Neural cell (in vitro differentiated cells): ENCODE data around the gene TINAGL1. TPM values are rescaled to one million over a fixed set of nuclear protein-coding genes. Genes with fewer than 3 reads are reported as not detected.

ENCODE experiments used
- H2AFZ ChIP-seq: fragments of 200-600, 300-800 bp; sonication (generic), shearing (Covaris generic); 2 replicates; pipeline ENCODE4 v1.6.0; 2014; ENCODE audit warnings: low read depth, mild to moderate bottlenecking, antibody characterized with exemption, low read length, moderate library complexity
- H3F3A ChIP-seq: fragments of 200-600 bp; shearing (Covaris generic); 2 replicates; pipeline ENCODE4 v1.6.1; 2016; ENCODE audit warnings: mild to moderate bottlenecking, moderate library complexity, mixed read lengths, antibody characterized with exemption, low read length; ENCODE audit not compliant: insufficient read depth, poor library complexity, severe bottlenecking
- H3K27ac ChIP-seq: fragments of 200-600, 300-800 bp; sonication (generic), shearing (Covaris generic); 2 replicates; pipeline ENCODE4 v1.5.1; 2014; ENCODE audit warnings: mild to moderate bottlenecking, low read length, moderate library complexity
- H3K27me3 ChIP-seq: fragments of 300-800, 200-600 bp; sonication (generic), shearing (Covaris generic); 2 replicates; pipeline ENCODE4 v1.6.0; 2014; ENCODE audit warnings: mild to moderate bottlenecking, low read depth, low read length, moderate library complexity; ENCODE audit not compliant: insufficient read depth
- H3K36me3 ChIP-seq: fragments of 300-800, 200-600 bp; sonication (generic), shearing (Covaris generic); 2 replicates; pipeline ENCODE4 v1.5.1; 2014; ENCODE audit warnings: mild to moderate bottlenecking, antibody characterized with exemption, low read length, moderate library complexity; ENCODE audit not compliant: insufficient read depth
- H3K4me2 ChIP-seq: fragments of 300-800, 200-600 bp; sonication (generic), shearing (Covaris generic); 2 replicates; pipeline ENCODE4 v1.6.0; 2014; ENCODE audit warnings: mild to moderate bottlenecking, low read length
- H3K4me3 ChIP-seq: fragments of 300-800, 200-600 bp; sonication (generic), shearing (Covaris generic); 2 replicates; pipeline ENCODE4 v1.5.1; 2014; ENCODE audit warnings: mild to moderate bottlenecking, low read length, moderate library complexity
- H3K79me2 ChIP-seq: fragments of 200-600 bp; shearing (Covaris generic); replicated peaks from 2 replicates; pipeline ENCODE4 v1.6.0; 2014; ENCODE audit warnings: mild to moderate bottlenecking, low read length, moderate library complexity; ENCODE audit not compliant: insufficient read depth
- H3K9ac ChIP-seq: fragments of 300-800, 200-600 bp; sonication (generic), shearing (Covaris generic); 2 replicates; pipeline ENCODE4 v1.6.1; 2016; ENCODE audit warnings: mild to moderate bottlenecking, low read length, mixed read lengths
- H3K9me2 ChIP-seq: fragments of 200-600 bp; shearing (Covaris generic); 2 replicates; pipeline ENCODE4 v1.6.1; 2016; ENCODE audit warnings: mild to moderate bottlenecking, low read length, mixed read lengths; ENCODE audit not compliant: insufficient read depth
- H3K9me3 ChIP-seq: fragments of 200-600, 300-800 bp; sonication (generic), shearing (Covaris generic); 2 replicates; pipeline ENCODE4 v1.6.1; 2016; ENCODE audit warnings: mild to moderate bottlenecking, mixed run types, low read length, moderate library complexity, mixed read lengths
- H4K20me1 ChIP-seq: fragments of 200-600 bp; shearing (Covaris generic); 2 replicates; pipeline ENCODE4 v1.6.1; 2016; ENCODE audit warnings: mild to moderate bottlenecking, mixed run types; ENCODE audit not compliant: insufficient read depth
- EP300 ChIP-seq: fragments of 450-650 bp; conservative IDR thresholded peaks from 2 replicates; pipeline ENCODE4 v1.6.1; 2014; ENCODE audit warnings: antibody characterized with exemption, mild to moderate bottlenecking, moderate library complexity; ENCODE audit not compliant: poor library complexity, severe bottlenecking
- EZH2 ChIP-seq: fragments of 200-600, 300-800 bp; shearing (Covaris generic), sonication (generic); IDR thresholded peaks from 2 replicates; pipeline ENCODE4 v1.6.1; 2014; ENCODE audit warnings: antibody characterized with exemption, low read length, borderline replicate concordance, mild to moderate bottlenecking; ENCODE audit not compliant: insufficient read depth, poor library complexity, severe bottlenecking
- MXI1 ChIP-seq: fragments of 450-650 bp; conservative IDR thresholded peaks from 2 replicates; pipeline ENCODE4 v1.6.1; 2014; ENCODE audit warnings: antibody characterized with exemption, mild to moderate bottlenecking; ENCODE audit not compliant: poor library complexity, severe bottlenecking
- POLR2AphosphoS5 ChIP-seq: IDR thresholded peaks from 2 replicates; pipeline ENCODE4 v1.6.1; 2012
- RAD21 ChIP-seq: fragments of 450-650 bp; conservative IDR thresholded peaks from 2 replicates; pipeline ENCODE4 v1.6.1; 2014; ENCODE audit warnings: antibody characterized with exemption, mild to moderate bottlenecking, moderate library complexity
- SMC3 ChIP-seq: fragments of 450-650 bp; conservative IDR thresholded peaks from 2 replicates; pipeline ENCODE4 v1.6.1; 2014; ENCODE audit warnings: antibody characterized with exemption, mild to moderate bottlenecking, moderate library complexity; ENCODE audit not compliant: poor library complexity
- TAF1 ChIP-seq: IDR thresholded peaks from 2 replicates; pipeline ENCODE4 v1.6.1; 2012; ENCODE audit warnings: low read depth
- polyA plus RNA-seq: library from polyadenylated mRNA; depleted of rRNA; stranded (reverse); fragments of >200 nt; gene quantifications from 2 replicates; pipeline ENCODE4 v1.2.3, GENCODE V29; 2014
- TF ChIP-seq, protein P1 (sequence below): IDR thresholded peaks from 2 replicates; pipeline ENCODE4 v1.6.1; 2012; ENCODE audit warnings: borderline replicate concordance
- TF ChIP-seq, protein P2 (sequence below): fragments of 450-650 bp; IDR thresholded peaks from 2 replicates; pipeline ENCODE4 v1.5.1; 2014; ENCODE audit warnings: antibody characterized with exemption, mild to moderate bottlenecking, moderate library complexity; ENCODE audit not compliant: poor library complexity, severe bottlenecking

TINAGL1 gene
- polyA plus RNA-seq, 1 donor from 2014 or later, result not detected

DNA sequence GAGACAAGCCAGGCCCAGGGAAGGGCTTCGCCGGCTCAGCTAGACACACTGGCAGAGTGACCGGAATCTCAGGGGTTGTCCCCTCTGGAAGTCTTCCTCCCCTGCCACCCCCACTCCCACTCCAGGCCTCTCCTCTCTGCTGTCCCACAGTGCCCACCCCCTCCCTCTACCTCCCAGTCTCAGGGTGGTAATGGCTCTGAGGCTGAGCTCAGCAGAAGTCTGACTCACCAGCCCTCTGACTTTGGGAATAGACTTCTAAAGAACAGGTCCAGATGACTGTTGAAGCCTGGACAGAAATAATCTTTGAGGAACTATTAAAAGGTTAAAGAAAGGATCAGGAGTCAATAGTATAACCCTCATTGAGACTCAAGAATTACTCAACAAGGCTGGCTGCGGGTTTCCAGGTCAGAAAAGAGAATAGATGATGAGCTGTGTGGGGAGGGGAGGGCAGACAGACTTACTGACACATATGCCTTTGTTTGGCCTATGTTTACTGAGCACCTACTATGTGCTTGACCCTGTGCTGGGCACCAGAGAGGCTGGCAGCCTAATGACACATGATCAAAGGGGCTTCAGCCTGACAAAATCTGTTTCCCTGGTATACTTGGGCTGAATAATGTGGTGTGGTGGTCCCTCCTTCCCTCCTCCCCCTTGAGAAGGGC lies 49.4 kb downstream of the TINAGL1 start:
- H3K9me2 ChIP-seq, result no peaks in the 10 kb centered on the region
- no peak overlapping the region for H3K4me2 ChIP-seq
- no peak overlapping the region for H3K9ac ChIP-seq
- H3F3A ChIP-seq, result no peaks in the 10 kb centered on the region
- H3K27me3 ChIP-seq, result no peaks in the 10 kb centered on the region
- H2AFZ ChIP-seq, result no peak overlapping the region
- no peaks in the 10 kb centered on the region for H3K36me3 ChIP-seq
- no peaks in the 10 kb centered on the region for H3K79me2 ChIP-seq
- H3K27ac ChIP-seq, result no peak overlapping the region
- no peak overlapping the region for H3K4me3 ChIP-seq
- H4K20me1 ChIP-seq, result no peaks in the 10 kb centered on the region
- no peaks in the 10 kb centered on the region for H3K9me3 ChIP-seq
- TF ChIP-seq SMC3 (no peak), TAF1 (no peak), EZH2 (no peak), RAD21 (no peak), MXI1 (no peak), EP300 (no peak)
- TF ChIP-seq, protein P1, sequence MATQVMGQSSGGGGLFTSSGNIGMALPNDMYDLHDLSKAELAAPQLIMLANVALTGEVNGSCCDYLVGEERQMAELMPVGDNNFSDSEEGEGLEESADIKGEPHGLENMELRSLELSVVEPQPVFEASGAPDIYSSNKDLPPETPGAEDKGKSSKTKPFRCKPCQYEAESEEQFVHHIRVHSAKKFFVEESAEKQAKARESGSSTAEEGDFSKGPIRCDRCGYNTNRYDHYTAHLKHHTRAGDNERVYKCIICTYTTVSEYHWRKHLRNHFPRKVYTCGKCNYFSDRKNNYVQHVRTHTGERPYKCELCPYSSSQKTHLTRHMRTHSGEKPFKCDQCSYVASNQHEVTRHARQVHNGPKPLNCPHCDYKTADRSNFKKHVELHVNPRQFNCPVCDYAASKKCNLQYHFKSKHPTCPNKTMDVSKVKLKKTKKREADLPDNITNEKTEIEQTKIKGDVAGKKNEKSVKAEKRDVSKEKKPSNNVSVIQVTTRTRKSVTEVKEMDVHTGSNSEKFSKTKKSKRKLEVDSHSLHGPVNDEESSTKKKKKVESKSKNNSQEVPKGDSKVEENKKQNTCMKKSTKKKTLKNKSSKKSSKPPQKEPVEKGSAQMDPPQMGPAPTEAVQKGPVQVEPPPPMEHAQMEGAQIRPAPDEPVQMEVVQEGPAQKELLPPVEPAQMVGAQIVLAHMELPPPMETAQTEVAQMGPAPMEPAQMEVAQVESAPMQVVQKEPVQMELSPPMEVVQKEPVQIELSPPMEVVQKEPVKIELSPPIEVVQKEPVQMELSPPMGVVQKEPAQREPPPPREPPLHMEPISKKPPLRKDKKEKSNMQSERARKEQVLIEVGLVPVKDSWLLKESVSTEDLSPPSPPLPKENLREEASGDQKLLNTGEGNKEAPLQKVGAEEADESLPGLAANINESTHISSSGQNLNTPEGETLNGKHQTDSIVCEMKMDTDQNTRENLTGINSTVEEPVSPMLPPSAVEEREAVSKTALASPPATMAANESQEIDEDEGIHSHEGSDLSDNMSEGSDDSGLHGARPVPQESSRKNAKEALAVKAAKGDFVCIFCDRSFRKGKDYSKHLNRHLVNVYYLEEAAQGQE, result no peak

DNA sequence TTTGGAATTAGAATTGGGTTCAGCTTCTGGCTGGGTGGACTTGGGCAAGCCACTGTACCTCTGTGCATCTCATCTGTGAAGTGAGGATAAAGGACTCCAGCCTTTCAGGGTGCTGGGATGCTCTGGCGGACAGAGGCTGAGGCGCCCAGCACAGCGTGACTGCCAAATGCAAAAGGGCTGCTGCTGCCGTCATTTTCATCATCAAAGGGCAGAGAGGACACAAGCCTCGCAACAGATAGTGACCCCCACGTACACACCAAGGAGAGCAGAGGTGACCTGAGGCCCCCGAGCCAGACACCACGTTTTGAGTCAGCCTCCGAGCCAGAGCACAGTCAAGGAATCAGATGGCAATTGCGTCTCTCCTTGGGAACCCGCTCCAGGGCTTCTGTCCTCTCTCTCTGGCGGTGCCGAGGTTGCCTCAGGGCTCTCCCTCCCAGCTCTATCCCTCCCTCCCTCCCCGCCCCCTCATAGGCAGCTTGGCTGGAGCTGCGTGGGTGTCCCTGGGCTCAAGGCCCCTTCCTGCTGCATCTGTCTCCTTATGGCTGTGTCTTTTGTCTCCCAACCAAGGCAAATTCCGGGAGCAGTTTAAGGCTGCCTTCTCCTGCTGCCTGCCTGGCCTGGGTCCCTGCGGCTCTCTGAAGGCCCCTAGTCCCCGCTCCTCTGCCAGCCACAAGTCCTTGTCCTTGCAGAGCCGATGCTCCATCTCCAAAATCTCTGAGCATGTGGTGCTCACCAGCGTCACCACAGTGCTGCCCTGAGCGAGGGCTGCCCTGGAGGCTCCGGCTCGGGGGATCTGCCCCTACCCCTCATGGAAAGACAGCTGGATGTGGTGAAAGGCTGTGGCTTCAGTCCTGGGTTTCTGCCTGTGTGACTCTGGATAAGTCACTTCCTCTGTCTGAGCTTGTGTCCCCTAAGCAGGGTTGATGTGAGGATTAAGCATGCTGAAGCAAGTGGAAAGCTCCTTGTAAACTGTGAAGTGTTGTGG lies 50.2 kb downstream of the TINAGL1 start:
- H3K36me3 ChIP-seq, result no peaks in the 10 kb centered on the region
- H4K20me1 ChIP-seq, result no peaks in the 10 kb centered on the region
- no peak overlapping the region for H3K4me3 ChIP-seq
- no peaks in the 10 kb centered on the region for H3K9me2 ChIP-seq
- no peak overlapping the region for H3K9ac ChIP-seq
- no peaks in the 10 kb centered on the region for H3K79me2 ChIP-seq
- TF ChIP-seq SMC3 (no peak), EP300 (no peak), TAF1 (no peak), MXI1 (no peak), RAD21 (no peak), POLR2AphosphoS5 (no peak), EZH2 (no peak)
- TF ChIP-seq, protein P1, result no peak
- TF ChIP-seq, protein P2, sequence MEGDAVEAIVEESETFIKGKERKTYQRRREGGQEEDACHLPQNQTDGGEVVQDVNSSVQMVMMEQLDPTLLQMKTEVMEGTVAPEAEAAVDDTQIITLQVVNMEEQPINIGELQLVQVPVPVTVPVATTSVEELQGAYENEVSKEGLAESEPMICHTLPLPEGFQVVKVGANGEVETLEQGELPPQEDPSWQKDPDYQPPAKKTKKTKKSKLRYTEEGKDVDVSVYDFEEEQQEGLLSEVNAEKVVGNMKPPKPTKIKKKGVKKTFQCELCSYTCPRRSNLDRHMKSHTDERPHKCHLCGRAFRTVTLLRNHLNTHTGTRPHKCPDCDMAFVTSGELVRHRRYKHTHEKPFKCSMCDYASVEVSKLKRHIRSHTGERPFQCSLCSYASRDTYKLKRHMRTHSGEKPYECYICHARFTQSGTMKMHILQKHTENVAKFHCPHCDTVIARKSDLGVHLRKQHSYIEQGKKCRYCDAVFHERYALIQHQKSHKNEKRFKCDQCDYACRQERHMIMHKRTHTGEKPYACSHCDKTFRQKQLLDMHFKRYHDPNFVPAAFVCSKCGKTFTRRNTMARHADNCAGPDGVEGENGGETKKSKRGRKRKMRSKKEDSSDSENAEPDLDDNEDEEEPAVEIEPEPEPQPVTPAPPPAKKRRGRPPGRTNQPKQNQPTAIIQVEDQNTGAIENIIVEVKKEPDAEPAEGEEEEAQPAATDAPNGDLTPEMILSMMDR, result no peak
- H3K9me3 ChIP-seq, result no peaks in the 10 kb centered on the region
- H3F3A ChIP-seq, result no peaks in the 10 kb centered on the region
- H3K27ac ChIP-seq, result no peak overlapping the region
- no peak overlapping the region for H3K4me2 ChIP-seq
- H2AFZ ChIP-seq, result no peak overlapping the region
- H3K27me3 ChIP-seq, result no peaks in the 10 kb centered on the region
